ENCODE data around the gene SEPTIN5. TPM values are rescaled to one million over a fixed set of nuclear protein-coding genes. Genes with fewer than 3 reads are reported as not detected.
A peak's percentile ranks its signal among the peaks of the same experiment; 100 is the strongest.

Gene SEPTIN5
- total RNA-seq, 1 experiment from 2014 or later = 2.0 TPM

DNA sequence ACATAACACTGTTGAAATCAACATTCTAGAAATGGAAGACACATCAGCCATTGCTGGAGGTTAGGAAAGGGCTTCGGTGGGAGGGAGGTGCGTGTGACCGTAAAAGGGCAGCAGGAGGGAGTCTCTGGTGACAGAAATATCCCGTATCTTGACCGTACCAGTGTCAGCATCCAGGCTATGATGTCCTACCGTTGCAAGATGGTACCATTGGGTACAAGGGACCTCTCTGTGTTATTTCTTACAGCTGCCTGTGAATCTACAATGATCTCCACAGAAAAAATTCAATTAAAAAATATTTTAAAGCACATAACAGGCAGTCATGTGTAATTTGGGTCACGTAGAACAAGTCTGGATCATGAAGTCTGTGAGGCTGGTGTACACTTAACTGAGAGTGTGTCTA, 27.4 kb upstream of the SEPTIN5 start:
- ChIA-PET CTCF (interaction anchor here (0.6 kb wide), 1 partner anchor 415 kb away, joined by 6 read pairs; no protein-coding TSS in a partner anchor), POLR2A (no interaction called here)
- Mint-ChIP-seq H3K27me3 (ENCODE audit: insufficient read depth, unreplicated experiment) (peaks cover 25% of the 10 kb centered on the region), H3K4me3 (ENCODE audit: unreplicated experiment) (no peak overlapping the region), H3K27ac (ENCODE audit: low read depth, unreplicated experiment) (no peak overlapping the region), H3K9me3 (ENCODE audit: unreplicated experiment) (no peaks in the 10 kb centered on the region), H3K36me3 (ENCODE audit: insufficient read depth, unreplicated experiment) (no peaks in the 10 kb centered on the region), H3K4me1 (ENCODE audit: insufficient read depth, unreplicated experiment) (peaks cover 6% of the 10 kb centered on the region)
- intact Hi-C loops (cut with micrococcal nuclease) = no loop called here
- TF ChIP-seq, protein P1, sequence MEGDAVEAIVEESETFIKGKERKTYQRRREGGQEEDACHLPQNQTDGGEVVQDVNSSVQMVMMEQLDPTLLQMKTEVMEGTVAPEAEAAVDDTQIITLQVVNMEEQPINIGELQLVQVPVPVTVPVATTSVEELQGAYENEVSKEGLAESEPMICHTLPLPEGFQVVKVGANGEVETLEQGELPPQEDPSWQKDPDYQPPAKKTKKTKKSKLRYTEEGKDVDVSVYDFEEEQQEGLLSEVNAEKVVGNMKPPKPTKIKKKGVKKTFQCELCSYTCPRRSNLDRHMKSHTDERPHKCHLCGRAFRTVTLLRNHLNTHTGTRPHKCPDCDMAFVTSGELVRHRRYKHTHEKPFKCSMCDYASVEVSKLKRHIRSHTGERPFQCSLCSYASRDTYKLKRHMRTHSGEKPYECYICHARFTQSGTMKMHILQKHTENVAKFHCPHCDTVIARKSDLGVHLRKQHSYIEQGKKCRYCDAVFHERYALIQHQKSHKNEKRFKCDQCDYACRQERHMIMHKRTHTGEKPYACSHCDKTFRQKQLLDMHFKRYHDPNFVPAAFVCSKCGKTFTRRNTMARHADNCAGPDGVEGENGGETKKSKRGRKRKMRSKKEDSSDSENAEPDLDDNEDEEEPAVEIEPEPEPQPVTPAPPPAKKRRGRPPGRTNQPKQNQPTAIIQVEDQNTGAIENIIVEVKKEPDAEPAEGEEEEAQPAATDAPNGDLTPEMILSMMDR (IDR thresholded peaks at IDR 0.05; ENCODE audit: unreplicated experiment) = no peak
- BruUV-seq (replicated peaks) = no TSS peak
- DNase-seq (ENCODE audit: unreplicated experiment) = no peak

DNA sequence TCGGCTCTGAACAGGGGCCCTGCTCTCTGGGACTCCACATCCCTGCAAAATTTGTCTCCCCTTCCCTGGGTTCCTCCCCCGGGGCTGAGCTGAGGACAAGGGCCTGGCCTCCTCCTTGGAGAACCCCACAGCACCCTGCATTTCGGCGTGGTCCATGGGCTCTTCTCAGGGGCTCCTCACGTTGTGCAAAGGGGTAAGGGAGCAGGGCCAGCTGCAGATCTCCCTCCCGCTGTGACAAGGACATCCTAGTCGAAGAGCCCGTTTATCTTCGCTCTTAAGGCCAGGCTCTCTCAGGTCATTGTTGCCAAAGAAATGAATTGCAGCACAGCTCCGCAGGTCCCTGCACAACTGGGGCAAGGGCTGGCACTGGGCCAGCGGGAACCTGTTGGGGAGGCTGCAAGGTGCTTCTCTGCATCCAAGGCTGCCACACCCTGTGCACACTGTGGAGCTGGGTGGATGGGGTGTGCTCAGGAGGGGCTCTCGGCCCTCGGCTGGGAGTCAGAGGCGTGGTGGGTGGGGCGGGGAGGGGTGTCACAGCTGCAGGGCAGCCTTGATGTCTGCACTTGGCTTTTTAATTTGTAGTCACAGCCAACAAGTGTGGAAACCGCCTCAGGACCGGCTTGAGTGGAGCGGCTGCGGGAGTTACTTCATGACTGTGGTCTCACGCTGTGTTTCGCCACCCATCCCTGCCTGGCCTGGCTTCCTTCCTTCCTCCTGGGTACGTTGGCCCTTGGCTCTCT, 26.6 kb upstream of the SEPTIN5 start:
- POLR2A ChIA-PET = no interaction called here
- Mint-ChIP-seq H3K4me3 (ENCODE audit: unreplicated experiment) (no peak overlapping the region), H3K4me1 (ENCODE audit: insufficient read depth, unreplicated experiment) (peaks cover 8% of the 10 kb centered on the region), H3K9me3 (ENCODE audit: unreplicated experiment) (no peaks in the 10 kb centered on the region), H3K36me3 (ENCODE audit: insufficient read depth, unreplicated experiment) (no peaks in the 10 kb centered on the region), H3K27ac (ENCODE audit: low read depth, unreplicated experiment) (no peak overlapping the region), H3K27me3 (ENCODE audit: insufficient read depth, unreplicated experiment) (peaks cover 20% of the 10 kb centered on the region)
- CTCF ChIA-PET = interaction anchor here (0.6 to 1.2 kb wide), 4 partner anchors 7 to 414 kb away, joined by 3 to 6 read pairs (median 4); no protein-coding TSS in a partner anchor
- TF ChIP-seq, protein P1 (IDR thresholded peaks at IDR 0.05; ENCODE audit: unreplicated experiment) = no peak
- BruUV-seq (replicated peaks) = no TSS peak
- peak; percentile 42 for DNase-seq (ENCODE audit: unreplicated experiment)
- intact Hi-C loops (cut with micrococcal nuclease) = no loop called here

DNA sequence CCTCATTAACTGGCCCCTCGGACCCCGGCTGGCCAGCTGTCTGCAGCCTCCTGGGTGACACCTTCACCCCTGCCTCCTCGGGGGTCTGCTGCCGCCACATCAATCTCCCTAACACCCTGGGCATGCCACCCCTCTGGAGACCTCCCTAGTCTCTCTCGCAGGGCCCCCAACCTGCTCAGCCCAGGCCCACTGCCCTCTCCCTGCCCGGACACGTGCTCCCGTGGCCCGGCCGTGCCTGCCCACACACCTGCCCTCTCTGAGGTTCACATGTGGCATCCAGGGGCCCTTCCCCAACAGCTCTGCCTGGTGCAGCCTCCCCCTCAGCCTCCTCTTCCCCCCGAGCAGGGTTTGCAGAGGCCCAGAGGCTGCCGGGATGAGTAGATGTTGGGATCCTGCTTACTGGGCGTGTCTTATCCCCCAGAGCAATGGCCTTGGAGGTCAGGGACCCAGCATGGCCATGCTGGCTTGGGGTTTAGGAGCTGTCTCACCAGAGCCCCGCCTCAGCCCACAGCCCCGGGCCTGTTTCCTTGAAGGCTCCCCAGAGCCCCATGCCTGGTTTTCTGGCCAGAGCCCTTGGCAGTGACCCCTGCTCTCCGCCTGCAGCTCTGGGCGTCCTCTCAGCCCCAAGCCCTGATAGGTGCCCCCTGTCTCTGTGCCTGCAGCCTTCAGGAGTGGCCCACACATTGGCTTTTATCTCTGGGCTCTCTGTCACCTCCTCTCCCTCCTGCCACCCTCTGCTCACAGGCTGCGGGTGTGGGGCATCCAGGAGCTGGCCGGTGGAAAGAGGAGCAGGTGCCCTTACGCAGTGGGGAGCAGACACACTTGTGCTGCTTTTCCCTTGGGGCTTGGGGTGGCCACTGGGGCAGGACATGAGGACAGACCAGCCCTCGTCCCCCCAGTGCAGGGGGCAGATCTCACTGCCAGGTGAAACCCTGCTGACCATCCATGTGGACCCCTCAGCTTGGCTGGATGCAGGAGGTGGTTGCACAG, 25.7 kb upstream of the SEPTIN5 start:
- POLR2A ChIA-PET = no interaction called here
- Mint-ChIP-seq H3K4me3 (ENCODE audit: unreplicated experiment) (no peak overlapping the region), H3K4me1 (ENCODE audit: insufficient read depth, unreplicated experiment) (peaks cover 8% of the 10 kb centered on the region), H3K36me3 (ENCODE audit: insufficient read depth, unreplicated experiment) (no peaks in the 10 kb centered on the region), H3K9me3 (ENCODE audit: unreplicated experiment) (no peaks in the 10 kb centered on the region), H3K27me3 (ENCODE audit: insufficient read depth, unreplicated experiment) (peaks cover 11% of the 10 kb centered on the region), H3K27ac (ENCODE audit: low read depth, unreplicated experiment) (no peak overlapping the region)
- CTCF ChIA-PET = interaction anchor here (0.6 to 1.2 kb wide), 2 partner anchors 8 to 9 kb away, joined by 3 to 4 read pairs; no protein-coding TSS in a partner anchor
- TF ChIP-seq, protein P1 (IDR thresholded peaks at IDR 0.05; ENCODE audit: unreplicated experiment) = no peak
- intact Hi-C loops (cut with micrococcal nuclease) = no loop called here
- BruUV-seq (replicated peaks) = no TSS peak
- no peak for DNase-seq (ENCODE audit: unreplicated experiment)

DNA sequence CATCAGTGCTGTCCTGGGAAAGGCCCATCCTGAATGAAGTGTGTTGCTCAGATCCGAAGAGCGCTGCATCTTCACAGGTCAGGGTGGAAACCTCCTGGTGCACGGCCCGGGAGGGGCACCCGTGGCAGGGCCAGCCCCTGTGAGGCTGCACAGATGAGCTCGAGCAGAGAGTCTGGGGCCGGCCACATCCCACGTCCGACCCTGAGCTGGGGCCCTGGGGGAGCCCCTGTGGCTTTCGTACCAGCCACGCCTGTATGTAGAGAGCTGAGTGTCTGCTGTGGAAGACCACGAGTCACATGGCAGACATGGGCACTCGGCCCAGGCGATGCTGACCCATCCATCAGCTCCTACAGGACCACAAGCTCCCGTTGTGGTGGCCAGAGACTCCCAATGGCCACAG, 24.9 kb upstream of the SEPTIN5 start:
- TF ChIP-seq, protein P1 (IDR thresholded peaks at IDR 0.05; ENCODE audit: unreplicated experiment) = no peak
- no TSS peak for BruUV-seq (replicated peaks)
- intact Hi-C loops (cut with micrococcal nuclease) = no loop called here
- POLR2A ChIA-PET = interaction anchor here (0.7 kb wide), 1 partner anchor 59 kb away, joined by 4 read pairs; no protein-coding TSS in a partner anchor
- Mint-ChIP-seq H3K36me3 (ENCODE audit: insufficient read depth, unreplicated experiment) (no peaks in the 10 kb centered on the region), H3K27ac (ENCODE audit: low read depth, unreplicated experiment) (no peak overlapping the region), H3K27me3 (ENCODE audit: insufficient read depth, unreplicated experiment) (peaks cover 3% of the 10 kb centered on the region), H3K9me3 (ENCODE audit: unreplicated experiment) (no peaks in the 10 kb centered on the region), H3K4me1 (ENCODE audit: insufficient read depth, unreplicated experiment) (peaks cover 8% of the 10 kb centered on the region), H3K4me3 (ENCODE audit: unreplicated experiment) (no peak overlapping the region)
- CTCF ChIA-PET = interaction anchor here (0.6 kb wide), 1 partner anchor 205 kb away, joined by 5 read pairs; no protein-coding TSS in a partner anchor
- no peak for DNase-seq (ENCODE audit: unreplicated experiment)
